GM12875 (cell line): ENCODE results near the gene NMUR2.

Experiments
- H3K4me3 ChIP-seq: one replicate; pipeline ENCODE4 v1.5.1; 2011; ENCODE audit warnings: low read depth, low read length, control low read depth
- TF ChIP-seq, protein P1 (sequence below): IDR thresholded peaks from 2 replicates; pipeline ENCODE4 v1.5.1; 2011; ENCODE audit warnings: low read depth, mild to moderate bottlenecking, control low read depth, inconsistent platforms, low read length, moderate library complexity, borderline replicate concordance; ENCODE audit not compliant: insufficient read depth

NMUR2 gene

DNA sequence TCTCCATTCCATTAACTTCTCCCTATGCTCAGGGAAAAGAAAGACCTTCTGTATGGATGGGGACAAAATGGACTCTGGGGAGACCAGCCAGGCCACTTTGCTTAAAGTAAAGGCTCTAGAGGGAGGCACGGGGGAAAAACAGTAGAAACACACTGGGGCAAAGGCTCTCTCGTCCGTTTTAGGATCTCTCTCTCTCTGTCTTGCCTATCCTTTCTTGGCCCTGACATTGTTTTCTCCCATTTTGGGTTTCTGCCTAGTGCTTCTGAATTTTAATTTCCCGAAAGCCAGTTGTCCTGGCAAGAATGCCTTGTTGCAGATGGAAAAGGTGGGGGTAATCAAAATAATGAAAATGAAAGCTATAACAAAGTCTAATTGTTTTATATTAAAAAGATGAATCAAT, 28.2 kb downstream of the NMUR2 start:
- TF ChIP-seq, protein P1, sequence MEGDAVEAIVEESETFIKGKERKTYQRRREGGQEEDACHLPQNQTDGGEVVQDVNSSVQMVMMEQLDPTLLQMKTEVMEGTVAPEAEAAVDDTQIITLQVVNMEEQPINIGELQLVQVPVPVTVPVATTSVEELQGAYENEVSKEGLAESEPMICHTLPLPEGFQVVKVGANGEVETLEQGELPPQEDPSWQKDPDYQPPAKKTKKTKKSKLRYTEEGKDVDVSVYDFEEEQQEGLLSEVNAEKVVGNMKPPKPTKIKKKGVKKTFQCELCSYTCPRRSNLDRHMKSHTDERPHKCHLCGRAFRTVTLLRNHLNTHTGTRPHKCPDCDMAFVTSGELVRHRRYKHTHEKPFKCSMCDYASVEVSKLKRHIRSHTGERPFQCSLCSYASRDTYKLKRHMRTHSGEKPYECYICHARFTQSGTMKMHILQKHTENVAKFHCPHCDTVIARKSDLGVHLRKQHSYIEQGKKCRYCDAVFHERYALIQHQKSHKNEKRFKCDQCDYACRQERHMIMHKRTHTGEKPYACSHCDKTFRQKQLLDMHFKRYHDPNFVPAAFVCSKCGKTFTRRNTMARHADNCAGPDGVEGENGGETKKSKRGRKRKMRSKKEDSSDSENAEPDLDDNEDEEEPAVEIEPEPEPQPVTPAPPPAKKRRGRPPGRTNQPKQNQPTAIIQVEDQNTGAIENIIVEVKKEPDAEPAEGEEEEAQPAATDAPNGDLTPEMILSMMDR: no peak
- H3K4me3 ChIP-seq: no peak overlapping the region

DNA sequence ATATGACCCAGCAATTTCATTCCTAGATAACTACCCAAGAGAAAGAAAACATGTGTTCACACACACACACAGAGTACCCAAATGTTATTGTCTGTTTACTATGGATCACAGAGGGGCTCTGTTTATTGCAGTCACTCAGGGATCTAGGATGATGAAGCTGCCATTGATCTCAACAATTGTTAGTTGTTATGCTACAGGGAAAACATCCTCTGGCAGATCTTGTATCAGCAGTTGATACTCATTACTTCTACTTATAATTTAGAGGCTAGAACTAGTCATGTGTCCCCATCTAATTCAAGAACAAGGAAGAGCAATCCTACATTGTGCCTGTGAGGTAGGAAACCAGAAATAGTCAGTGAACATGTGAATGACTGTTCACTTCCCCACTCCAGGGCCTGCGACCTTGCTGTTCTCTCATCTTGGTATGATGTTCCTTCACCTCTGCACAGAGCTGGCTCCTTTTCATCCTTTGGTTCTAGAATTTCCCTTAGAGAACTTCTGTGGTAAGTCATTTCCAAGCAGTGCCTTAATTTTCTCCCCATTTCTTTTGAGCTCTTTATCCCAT, 30.3 kb downstream of the NMUR2 start:
- no peak overlapping the region for H3K4me3 ChIP-seq
- TF ChIP-seq, protein P1: no peak

DNA sequence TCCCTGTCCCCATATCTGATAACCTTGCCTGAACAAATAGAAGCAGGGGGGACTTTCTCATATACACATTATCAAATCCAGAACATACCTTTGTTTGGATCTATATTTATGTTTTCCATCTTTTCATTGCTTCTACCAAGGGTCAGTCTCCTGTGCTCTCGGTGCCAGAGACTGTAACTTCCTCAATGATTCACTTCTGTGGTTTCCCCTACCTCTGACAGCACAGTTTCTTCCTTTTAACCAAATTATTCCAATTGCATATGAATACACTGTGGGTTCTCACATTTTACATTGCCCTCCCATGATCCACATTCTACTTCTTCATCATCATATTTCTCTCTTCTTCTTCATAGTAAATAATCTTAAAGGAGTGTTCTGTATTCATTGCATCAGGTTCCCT, 32.2 kb downstream of the NMUR2 start:
- no peak overlapping the region for H3K4me3 ChIP-seq
- TF ChIP-seq, protein P1: no peak

DNA sequence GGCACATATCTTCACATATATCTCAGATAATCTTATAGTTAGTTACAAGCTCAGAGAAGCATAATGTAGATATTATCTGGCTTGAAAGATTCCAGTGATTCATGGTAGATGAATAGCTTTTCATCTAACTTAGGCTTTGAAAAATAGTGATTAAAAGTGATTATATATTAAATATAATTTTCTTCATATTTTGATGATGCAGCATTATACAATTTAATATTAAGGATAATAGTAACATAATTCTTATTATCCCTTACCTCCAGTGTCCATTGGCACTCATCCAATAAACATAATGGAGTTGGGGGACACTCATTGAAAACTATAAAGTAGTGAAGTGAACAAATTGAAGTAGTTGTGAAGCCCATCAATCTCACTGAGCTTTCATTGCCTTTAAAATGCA, 35.8 kb downstream of the NMUR2 start:
- H3K4me3 ChIP-seq: no peak overlapping the region
- TF ChIP-seq, protein P1: no peak

DNA sequence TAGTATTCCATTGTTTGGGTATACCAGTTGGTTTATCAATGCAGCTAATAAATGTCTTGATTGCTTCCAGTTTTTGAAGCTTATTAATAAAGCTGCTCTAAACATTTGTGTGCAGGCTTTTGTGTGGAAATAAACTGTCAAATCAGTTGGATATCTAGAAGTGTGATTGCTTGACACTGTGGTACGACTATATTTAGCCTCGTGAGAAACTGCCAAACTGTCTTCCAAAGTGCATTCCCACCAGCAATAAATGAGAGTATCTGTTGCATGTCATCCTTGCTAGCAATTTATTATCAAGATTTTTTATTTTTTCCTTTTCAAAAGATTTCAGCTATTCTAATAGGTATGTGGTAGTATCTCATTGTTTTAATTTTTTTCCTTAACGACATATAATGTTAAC, 37.5 kb downstream of the NMUR2 start:
- TF ChIP-seq, protein P1: no peak
- H3K4me3 ChIP-seq: no peak overlapping the region

DNA sequence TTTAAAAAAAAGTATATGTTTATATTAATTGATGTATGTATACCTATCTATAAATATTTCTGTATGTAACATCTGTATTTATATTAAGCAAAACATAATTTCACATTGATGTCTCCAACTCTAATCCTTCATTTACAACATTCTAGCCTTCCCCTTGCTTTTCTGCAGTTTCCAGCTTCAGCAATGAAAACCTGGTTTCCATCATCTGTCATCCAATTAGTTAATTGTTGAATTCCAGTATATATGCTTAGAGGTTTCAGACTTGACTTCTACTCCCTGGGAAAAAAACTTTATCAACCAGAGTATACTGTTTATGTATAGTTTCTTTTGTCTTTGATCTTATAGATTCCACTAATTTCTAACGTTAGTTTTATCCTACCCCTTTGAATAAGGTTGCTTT, 38.4 kb downstream of the NMUR2 start:
- H3K4me3 ChIP-seq: no peak overlapping the region
- TF ChIP-seq, protein P1: no peak

DNA sequence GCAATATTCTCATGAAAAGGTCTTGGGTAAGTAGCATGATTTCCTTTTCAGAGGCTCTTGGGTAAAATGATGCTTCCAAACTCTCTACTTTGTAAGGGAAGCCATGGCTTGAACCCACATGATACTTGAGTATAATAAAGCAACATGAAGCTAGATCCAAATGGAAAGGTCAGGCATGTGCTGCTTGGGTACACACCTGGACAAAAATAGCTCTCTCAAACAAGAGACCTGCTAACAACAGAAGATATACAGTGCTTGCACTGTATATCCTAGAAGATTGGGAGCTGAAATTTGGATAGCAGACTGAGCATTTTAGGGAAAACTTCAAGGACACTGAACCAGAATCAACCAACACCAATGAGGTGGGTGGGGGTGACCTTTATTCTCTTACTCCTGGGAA, 40.2 kb downstream of the NMUR2 start:
- no peak overlapping the region for H3K4me3 ChIP-seq
- TF ChIP-seq, protein P1: no peak
